Kidney capillary endothelial cell (primary cell): Measurements from ENCODE around the gene PHACTR3.

Source experiments
- DNase-seq: peaks from one replicate; pipeline ENCODE4 v3.0.0-alpha.2; 2018; ENCODE audit warnings: low spot score

The PHACTR3 gene

DNA sequence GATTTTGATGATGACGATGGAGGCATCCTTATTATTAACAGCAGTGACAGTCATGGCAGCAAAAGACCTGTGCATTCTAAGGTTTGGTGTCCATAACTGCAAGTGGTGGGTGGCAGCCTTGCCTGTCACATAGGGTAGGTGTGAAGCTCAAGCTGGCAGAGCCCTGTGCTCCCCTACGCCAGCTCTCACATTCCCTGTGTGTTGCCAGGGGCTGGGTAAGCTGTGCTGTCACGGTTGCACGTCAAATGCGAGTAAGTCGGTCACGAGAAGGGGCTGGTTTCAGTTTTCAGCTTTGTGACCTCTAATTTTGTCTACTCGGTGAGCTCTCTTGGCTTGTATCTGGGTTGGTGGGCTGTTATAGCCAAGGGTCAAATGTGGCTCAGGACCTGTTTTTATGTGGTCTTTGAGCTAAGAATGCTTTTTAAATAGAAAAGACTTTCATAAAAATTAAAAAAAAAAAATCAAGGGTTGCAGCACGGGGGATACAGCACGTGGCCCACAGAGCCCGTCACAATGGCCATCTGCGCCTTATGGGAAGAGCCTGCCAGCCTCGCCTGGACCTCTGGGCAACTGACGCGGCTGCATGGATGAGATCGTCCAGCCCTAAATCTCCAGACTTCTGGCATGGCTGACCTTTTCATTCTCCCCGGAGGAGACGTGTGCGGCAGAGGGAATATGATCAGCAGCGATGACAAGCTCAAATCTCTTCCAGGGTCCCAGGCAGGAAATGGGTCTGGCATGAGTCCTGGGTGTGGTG, 148.5 kb downstream of the PHACTR3 start:
- DNase-seq, result no peak

DNA sequence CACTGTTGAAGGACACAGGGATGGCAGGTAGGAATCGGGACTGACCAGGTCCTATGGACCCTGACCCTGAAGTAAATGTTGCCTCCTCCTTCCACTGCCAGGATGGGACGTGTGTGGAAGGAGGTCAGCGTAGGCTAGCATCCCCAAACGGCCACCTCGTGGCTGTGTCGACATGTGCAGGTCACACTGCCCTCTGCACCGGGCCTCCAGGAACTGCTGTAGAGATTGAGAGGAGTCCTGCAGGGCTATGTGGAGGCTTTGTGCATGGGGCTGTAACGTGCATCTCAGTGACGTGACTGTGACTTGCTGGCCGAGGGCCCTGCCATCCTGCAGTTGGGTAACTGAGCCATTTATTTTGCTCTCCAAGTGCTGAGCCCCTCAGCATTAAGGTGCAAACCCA, 149.5 kb downstream of the PHACTR3 start:
- no peak for DNase-seq

DNA sequence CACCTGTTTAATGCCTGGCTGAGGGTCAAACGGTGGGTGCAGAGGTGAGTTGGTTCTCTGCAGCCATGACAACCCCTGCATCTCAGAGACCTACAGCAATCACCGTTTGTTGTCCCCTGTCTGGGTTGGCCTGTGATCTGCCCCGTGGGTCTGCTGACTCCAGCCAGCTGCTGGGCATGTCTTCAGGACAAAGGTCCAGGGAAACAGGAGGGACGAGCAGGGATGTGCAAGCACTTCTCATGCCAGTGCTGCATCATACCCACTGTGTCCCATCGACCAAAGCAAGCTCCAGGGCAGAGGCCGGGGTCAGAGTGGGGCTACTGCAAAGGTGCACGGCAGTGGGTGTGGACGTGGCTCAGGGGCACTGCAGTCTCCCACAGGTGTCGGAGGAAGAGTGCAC, 150.2 kb downstream of the PHACTR3 start:
- no peak for DNase-seq

DNA sequence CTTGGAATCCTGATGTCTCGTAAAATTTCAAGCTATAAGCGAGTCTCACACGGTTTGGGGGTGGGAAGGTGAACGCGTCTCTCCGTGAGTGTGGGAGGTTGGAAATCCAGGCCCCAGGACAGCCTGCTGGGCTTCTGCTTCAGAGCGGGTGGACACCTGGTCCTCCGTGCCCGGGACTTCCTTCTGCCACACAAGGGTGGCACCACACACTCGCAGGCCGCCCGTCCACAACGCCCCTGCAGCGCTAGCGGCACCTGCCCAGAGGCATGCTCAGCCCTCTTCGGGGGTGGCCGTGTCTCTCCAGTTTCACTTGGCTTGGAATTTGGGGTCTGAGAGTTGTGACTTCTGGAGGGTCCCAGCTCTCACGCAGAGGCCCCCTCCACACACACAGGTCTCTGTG, 151.9 kb downstream of the PHACTR3 start:
- no peak for DNase-seq

DNA sequence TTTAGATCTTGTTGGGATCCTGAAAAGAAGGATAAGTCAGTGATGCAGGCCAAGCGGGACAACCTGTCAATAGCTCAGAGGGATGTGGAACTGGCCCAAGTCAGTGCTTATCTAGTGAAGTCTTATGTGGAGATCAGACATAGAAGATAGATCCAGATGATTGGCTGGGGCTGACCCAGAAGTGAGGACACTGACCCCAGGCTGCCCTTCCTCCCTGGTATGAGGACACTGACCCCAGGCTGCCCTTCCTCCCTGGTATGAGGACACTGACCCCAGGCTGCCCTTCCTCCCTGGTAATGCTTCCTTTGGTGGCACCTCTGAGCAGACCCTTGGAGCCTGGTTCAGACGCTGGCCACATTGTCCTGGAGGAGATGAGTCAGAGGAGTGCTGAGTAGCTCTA, 159.7 kb downstream of the PHACTR3 start:
- DNase-seq, result no peak

DNA sequence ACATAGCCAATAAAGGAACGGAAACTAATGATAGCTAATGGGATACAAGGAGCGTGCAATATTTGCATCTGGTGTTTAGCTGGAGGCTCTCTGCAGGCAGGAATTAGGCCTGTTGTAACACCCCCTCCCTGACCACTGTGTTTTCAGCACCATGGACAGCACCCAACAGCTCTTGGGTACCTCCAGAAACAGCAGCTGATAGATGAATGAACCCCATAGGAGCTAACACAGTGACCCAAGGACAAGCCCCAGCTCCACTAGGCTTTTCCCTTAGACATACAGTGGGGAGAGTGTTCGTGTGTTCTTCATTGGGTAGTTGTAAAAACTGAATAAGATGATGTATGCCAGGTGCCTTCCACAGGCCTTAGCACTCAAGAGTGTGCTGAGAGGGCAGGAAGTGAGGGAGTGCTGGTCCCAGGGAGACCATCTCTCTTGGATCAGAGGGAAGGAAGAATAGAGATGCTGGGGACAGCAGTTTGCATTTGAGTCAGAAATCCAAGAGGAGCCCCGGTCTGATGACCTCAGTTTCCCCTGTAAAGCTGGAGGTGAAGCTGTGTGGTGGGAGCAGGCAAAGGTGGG, 161.3 kb downstream of the PHACTR3 start:
- no peak for DNase-seq

DNA sequence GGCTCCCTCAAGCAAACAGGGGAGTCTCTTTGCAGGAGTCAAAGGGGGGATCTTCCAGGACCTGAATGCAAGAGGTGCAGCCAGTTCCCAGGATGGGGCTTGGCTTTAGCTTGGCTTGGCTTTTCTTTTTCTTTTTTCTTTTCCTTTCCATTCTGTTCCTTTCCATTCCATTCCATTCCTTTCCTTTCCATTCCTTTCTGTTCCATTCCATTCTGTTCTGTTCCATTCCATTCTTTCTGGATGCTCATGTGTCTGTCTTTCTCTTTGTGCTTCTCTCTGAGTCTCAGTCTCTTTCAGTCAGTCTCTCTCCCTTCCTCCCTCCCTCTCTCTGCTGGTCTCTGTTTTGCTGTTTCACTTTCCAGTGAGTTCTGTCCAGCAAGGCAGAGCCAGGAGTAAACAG, 163.3 kb downstream of the PHACTR3 start:
- no peak for DNase-seq

DNA sequence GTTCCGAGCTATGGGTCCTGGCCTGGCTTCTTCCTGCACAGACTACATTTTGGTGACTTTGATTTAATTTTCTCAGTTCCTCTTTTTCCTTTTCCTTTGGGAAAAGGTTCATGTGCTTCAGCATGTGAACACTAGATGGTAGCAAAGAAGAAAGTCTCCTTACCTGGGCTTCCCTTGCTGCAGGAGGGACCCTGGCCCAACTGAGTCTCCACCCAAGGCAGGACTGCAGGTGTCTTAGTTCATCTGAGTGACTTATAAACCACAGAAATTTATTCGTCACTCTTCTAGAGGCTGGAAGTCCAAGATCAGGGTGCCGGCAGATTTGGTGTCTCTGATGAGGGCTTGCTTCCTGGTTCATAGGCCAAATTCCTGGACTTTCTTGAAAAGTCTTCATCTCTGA, 165.9 kb downstream of the PHACTR3 start:
- DNase-seq, result no peak

DNA sequence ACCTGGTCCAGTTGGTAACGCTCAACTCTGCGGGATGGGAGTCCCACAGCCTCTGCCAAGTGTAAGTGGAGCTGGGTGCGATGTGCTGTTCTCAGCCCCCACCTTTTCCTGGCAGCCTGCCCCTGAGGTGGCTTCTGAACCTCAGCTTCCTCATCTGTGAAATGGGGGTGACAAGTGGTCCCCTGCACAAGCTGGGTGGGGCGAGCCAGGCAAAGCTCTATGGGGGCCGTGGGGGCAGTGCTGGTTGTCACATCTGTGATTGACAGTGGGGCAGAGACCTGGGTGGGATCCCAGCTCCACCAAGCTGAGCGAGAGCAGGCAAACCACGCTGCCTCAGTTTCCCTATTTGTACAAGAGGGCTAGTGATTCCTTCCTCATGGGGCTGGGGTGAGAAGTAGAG, 166.5 kb downstream of the PHACTR3 start:
- DNase-seq, result no peak

DNA sequence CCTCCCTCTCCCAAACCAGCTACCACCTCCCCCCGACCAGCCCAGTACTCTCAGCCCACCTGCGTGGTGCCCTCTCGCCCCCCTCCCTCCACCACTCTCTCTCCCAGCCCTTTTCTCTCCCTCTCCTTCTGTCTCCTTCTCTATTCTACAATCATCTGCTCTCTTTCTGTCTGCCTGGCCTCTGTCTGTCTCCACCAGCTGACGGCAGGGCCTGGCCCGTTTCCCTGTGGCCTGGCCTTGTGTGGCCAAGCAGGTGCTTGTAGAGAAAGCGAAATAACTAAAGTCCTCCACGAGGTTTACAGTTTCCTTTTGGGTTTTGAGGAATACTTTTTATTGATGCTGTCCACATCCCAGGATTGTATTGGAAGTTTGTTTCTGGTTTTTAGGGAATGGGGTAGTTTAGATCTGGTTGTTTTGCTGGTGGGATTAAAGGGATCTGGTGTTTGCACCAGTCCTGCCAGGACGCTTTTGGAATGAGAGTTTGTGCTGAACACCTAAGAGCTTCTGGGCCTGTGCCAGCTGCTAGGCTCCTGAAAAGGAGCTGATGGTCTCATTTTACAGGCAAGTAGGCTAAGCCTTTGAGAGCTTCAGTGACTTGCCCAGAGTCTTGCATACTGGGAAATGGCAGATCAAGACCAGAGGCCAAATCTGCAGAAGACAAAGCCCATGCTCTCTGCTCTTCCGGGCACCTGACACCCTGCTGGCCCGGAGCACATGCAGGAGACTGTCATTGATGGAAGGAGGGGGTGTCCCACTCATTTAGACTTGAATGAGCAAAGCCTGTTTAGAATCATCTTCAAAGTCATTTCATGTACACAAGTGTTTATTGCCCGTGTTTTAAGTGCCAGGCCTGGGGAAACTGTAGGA, 167.4 kb downstream of the PHACTR3 start:
- DNase-seq, result no peak

DNA sequence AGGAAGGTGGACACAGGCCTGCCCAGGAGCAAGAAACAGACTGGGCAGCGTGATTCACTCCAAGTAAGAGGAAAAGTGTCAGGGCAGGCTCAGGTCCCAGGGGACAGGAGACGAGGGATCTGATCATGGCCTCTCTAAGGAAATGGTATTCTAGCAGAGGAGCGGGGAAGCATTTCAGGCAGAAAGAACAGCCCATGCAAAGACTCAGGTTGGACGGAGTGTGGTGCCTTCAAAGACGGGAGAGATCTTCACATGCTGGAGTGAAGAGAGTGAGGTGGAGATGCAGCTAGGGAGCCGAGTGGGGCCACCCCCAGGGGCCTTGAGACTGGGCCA, 168.0 kb downstream of the PHACTR3 start:
- DNase-seq, result no peak

DNA sequence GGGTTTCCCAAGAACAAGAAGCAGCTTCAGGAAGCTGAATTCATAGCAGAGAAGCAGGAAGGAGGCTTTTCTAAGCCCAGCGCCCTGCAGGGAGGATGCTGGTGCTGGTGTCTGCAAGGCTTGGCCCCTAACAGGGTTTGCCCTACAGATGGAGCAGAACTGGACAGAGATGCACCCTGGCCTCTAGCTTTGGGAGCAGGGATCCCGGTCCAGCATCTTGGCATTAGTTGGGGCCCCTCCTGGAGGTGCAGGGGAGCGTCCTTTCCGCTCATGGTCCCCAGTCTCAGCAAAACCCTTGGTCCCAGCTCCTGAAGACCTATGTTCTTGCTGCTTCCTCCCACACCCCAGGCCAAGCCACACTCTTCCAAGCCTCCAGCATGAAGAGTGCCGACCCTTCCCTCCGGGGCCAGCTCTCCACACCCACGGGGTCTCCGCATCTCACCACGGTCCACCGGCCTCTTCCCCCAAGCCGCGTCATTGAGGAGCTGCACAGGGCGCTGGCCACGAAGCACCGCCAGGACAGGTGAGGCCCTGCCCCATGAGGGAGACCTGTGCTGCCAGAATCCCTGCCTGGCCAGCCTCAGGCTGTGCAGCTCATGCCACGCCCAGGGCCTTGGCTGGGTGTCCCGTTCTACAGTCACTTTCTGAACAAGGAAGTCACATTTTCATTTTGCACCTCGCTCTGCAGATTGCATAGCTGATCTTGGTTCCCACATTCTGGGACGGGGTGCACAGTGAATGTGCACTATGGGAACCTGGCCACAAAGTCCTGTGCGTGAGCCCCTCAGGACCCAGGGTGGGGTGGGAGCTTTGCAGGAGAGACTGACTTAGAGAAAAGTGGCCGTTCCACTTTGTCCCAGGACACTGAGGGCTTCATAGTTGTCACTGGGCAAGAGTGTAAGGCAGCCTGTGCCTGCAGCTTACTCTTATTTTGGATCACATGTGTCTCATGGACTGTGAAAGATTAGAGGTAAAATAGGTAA, 168.9 kb downstream of the PHACTR3 start:
- no peak for DNase-seq

DNA sequence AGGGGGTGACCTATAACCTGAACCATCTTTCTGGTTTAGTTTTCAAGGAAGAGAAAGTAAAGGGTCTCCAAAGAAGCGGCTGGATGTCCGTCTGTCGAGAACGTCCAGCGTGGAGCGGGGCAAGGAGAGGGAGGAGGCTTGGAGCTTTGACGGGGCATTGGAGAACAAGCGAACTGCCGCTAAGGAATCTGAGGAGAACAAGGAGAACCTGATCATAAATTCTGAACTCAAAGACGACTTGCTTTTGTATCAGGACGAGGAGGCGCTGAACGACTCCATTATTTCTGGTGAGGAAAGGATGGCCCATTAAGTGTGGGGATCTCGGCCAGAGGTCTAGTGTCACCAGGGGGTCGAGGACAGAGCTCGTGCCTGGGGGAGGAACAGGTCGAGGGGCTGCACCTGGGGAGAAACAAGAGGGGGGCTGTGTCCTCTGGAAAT, 169.9 kb downstream of the PHACTR3 start:
- no peak for DNase-seq

DNA sequence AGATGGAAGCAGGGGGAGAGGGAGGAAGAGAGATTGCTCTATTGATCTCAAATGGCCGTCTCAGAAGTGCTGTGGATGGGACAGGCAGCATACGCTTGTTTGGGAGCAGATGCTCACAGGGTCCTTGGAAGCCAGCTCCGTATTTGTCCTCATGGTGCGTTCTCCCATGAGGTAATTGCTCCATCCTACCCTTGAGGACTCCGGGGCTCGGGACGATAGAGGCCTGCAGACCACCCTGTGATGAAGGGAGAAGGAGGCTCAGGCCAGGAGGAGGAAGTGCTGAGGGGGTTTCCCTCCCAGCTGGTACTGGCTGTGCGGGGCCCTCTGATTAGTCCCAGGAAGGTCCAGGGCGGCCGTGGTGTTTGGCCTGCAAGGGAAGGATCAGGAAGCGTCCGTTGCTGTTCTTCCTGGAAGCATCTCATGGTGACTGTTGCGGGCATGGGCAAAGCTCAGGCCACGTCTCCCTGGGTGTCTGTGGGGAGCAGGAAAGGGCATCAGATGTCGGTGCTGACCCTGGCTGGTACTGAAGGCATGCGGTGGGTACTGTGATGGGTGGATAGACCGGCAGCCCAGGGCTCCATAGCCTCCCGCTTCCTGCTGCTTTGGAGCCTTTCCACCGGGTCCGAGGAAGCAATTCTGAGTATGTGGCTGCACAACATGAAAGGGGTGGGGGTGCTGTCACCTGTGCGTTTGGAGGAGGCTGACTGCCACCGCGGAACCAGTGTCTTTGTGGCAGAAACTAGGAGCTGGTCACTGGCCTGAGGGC, 170.8 kb downstream of the PHACTR3 start:
- DNase-seq, result no peak

DNA sequence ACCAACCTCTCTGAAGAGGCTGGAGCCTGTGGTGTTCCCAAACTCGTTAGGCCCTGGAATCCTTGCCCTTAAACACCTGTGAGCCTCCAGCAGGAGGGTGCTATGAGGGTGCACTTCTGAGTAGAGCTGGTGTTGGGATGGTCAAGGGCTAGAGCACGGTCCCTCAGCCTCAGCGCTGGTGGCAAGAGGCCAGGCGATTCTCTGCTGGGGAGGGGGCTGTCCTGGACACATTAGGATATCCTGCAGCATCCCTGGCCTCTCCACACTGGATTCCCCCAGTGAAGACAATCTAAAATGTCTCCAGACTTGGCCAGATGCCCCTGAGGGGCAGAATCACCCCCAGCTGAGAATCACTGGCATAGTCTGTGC, 171.3 kb downstream of the PHACTR3 start:
- no peak for DNase-seq

DNA sequence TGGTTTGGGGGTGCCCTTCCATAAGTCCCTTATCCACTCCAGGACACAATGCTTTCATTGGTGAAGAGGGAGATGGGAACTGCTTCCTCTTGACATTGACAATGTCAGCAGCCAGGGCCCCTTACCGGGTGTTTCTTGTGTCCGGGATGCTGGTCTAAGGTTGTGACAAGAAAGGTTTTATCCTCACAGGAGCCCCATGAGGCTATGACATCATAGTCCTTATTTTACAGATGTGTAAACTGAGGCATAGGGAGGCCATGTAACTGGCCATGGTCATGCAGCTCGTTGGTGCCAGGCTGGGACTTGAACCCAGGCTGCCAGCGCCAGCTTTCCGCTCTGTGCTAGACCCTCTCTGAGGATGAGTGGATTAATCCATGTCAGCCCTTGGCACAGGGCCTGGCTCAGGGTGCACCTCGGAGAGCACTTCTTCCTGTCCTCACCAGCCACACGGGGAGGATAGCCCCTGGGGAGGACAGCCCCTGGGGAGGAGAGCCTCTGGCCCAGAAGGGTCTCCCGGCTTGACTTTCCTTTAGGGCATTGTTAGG, 171.8 kb downstream of the PHACTR3 start:
- DNase-seq, result no peak

DNA sequence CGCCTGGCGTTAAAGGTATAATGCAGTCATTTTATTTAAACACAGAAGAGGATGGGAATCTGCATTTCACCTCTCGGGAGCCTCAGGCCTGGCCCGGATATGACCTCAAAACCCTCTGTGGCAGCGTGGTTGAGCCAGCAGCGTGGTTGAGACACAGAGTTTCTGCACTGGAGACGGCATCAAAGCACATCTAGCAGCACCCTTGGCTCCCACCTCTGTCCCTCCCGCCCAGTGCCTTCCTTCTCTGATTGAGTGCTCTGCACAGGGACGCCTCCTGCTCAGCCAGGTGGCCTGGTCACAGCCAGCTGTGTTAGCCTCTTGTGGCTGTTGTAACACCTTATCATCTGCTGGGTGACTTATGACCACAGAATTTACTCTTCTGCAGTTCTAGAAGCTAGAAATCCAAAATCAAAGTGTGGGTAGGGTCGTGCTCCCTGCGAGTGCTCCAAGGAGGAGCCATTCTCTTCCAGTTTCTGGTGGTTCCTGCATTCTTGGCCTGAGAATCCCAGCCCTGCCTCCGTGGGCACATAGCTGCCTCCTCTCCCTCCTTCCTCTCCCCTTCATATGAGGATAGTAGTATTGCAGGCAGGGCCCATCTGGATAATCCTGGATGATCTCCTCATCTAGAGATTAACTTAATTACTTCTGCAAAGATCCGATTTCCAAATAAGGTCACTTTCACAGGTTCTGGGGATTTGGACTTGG, 172.4 kb downstream of the PHACTR3 start:
- DNase-seq, result no peak

DNA sequence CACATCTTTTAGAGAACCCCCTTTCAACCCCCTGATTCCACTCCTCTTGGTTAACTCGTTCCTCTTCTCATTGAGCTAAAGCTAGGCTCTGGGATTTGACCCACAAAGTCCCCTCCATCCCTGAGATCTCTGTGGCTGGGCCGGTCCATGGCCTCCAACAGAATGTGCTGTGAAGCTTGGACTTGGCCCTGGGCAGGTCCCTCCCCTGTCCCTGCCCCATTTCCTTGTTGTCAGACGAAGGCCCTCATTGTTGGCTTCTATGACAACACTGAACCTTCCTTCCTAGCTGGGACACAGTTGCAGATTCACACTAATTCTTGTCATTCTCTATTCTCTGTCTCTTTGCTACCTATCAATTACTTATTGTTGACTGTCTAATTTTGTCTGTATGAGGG, 173.0 kb downstream of the PHACTR3 start:
- DNase-seq, result no peak

DNA sequence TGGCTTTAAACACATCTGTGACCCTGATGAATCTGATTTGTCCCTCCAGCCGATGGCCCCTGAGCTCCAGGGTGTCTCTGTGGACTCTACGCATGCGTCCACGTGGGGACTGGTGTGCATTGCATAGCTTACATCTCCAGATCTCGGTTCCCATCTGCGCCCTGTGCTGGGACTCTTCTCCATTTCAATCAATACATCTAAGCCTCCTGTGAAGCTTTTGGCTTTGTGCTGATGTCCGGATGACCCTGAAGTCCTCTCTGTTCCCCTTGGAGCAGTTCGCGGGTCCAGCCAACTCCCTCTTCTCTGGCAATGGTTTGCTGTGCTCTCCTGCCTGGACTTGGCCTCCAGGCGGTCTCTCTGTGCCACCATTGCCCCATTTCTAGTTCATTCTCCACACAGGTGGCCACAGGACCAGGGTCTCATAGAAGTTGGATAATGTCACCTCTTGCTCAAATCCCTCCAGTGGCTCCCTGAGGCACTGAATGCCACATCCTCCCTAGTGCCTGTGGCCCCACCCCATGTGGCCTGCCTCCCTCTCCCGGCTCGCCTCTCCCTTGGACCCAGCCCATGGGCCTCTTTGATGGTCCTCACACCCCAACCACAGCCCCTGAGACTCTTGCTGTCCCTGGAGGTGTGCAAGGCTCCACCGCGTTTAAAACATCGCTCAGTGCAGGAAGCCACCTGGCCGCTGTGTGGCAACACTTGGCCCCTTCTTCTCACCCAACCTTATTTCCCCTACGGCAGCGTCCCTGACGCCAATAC, 173.7 kb downstream of the PHACTR3 start:
- DNase-seq, result no peak
